IMR-90 (cell line): Measurements from ENCODE around the gene CEACAM21. TPM values are rescaled to one million over a fixed set of nuclear protein-coding genes. Genes with fewer than 3 reads are reported as not detected.

Experiments
- ATAC-seq: fragments of 200-7000 bp; cut with Tn5 transposase; 2 replicates; pipeline ENCODE4 v1.9.1; 2020; ENCODE audit warnings: low read depth, mild to moderate bottlenecking, moderate library complexity
- BruUV-seq: library from RNA; stranded (reverse); fragments of 400-500 nt; replicated peaks from 2 replicates; lab custom pipeline; 2021; lab: Mats Ljungman, UMichigan
- CTCF ChIA-PET: fragments of 300-600 bp; formaldehyde crosslinking; extraction: SDS; loops from one replicate; lab custom pipeline; 2021; ENCODE audit warnings: antibody characterized with exemption; lab: Yijun Ruan, JAX
- POLR2A ChIA-PET: fragments of 300-600 bp; sonication (Branson Sonifier 250); formaldehyde crosslinking; loops from one replicate; lab custom pipeline; 2022; ENCODE audit warnings: antibody characterized with exemption; ENCODE audit not compliant: unreplicated experiment; lab: Charles Lee
- DNase-seq: peaks from one replicate; pipeline ENCODE4 v3.0.0; 2013
- H2AFZ ChIP-seq: replicated peaks from 2 replicates; pipeline ENCODE3; 2013; ENCODE audit warnings: low read length, mild to moderate bottlenecking; ENCODE audit not compliant: poor library complexity
- H2AK5ac ChIP-seq: 2 replicates; pipeline ENCODE4 v1.6.1; 2013; ENCODE audit warnings: low read depth, low read length, inconsistent platforms
- H2AK9ac ChIP-seq: replicated peaks from 2 replicates; pipeline ENCODE3; 2013; ENCODE audit warnings: mild to moderate bottlenecking, low read depth, low read length, moderate library complexity; ENCODE audit not compliant: poor library complexity
- H2BK120ac ChIP-seq: 2 replicates; pipeline ENCODE4 v1.6.1; 2013; ENCODE audit warnings: low read depth, low read length, inconsistent platforms
- H2BK15ac ChIP-seq: 3 replicates; pipeline ENCODE4 v1.6.1; 2013; ENCODE audit warnings: low read depth, low read length, inconsistent platforms
- H2BK20ac ChIP-seq: 2 replicates; pipeline ENCODE4 v1.6.1; 2013; ENCODE audit warnings: low read depth, mild to moderate bottlenecking, inconsistent platforms, low read length, moderate library complexity
- H2BK5ac ChIP-seq: 2 replicates; pipeline ENCODE4 v1.6.1; 2013; ENCODE audit warnings: mild to moderate bottlenecking, low read depth, low read length, inconsistent platforms; ENCODE audit not compliant: poor library complexity, severe bottlenecking
- H3K14ac ChIP-seq: replicated peaks from 2 replicates; pipeline ENCODE4 v1.6.1; 2013; ENCODE audit warnings: low read depth, low read length, inconsistent platforms
- H3K18ac ChIP-seq: 2 replicates; pipeline ENCODE4 v1.6.1; 2013; ENCODE audit warnings: low read depth, low read length, control low read depth
- H3K23ac ChIP-seq: 2 replicates; pipeline ENCODE4 v1.6.1; 2013; ENCODE audit warnings: low read depth, low read length, inconsistent platforms
- H3K27ac ChIP-seq: 2 replicates; pipeline ENCODE4 v1.5.1; 2013; ENCODE audit warnings: mild to moderate bottlenecking, control low read depth, low read length; ENCODE audit not compliant: insufficient read depth
- H3K27me3 ChIP-seq: 2 replicates; pipeline ENCODE4 v1.6.1; 2013; ENCODE audit warnings: low read length; ENCODE audit not compliant: control insufficient read depth, insufficient read depth
- H3K36me3 ChIP-seq: 2 replicates; pipeline ENCODE4 v1.6.1; 2013; ENCODE audit warnings: low read length, mixed read lengths; ENCODE audit not compliant: control insufficient read depth, insufficient read depth
- H3K4ac ChIP-seq: 2 replicates; pipeline ENCODE4 v1.6.1; 2013; ENCODE audit warnings: low read depth, low read length, inconsistent platforms
- H3K4me1 ChIP-seq: 2 replicates; pipeline ENCODE4 v1.6.1; 2013; ENCODE audit warnings: low read length, mixed read lengths; ENCODE audit not compliant: control insufficient read depth, insufficient read depth
- H3K4me2 ChIP-seq: 2 replicates; pipeline ENCODE4 v1.6.1; 2013; ENCODE audit warnings: low read depth, mild to moderate bottlenecking, control low read depth, low read length, moderate library complexity
- H3K4me3 ChIP-seq: 2 replicates; pipeline ENCODE4 v1.5.1; 2013; ENCODE audit warnings: low read depth, mild to moderate bottlenecking, control low read depth, low read length, moderate library complexity; ENCODE audit not compliant: insufficient read depth
- H3K56ac ChIP-seq: 2 replicates; pipeline ENCODE4 v1.6.1; 2013; ENCODE audit warnings: low read length, inconsistent platforms; ENCODE audit not compliant: insufficient read depth; ENCODE audit errors: extremely low read depth
- H3K79me1 ChIP-seq, 2 experiments: 2 replicates each; pipeline ENCODE4 v1.6.1; 2013; ENCODE audit warnings: low read length in 2 of 2, inconsistent platforms in 1 of 2, low read depth in 1 of 2
- H3K9ac ChIP-seq: 2 replicates; pipeline ENCODE4 v1.6.1; 2013; ENCODE audit warnings: low read depth, low read length, control low read depth
- H3K9me1 ChIP-seq: 2 replicates; pipeline ENCODE4 v1.6.1; 2013; ENCODE audit warnings: low read length, inconsistent platforms; ENCODE audit not compliant: insufficient read depth
- H3K9me3 ChIP-seq: 2 replicates; pipeline ENCODE4 v1.6.1; 2013; ENCODE audit warnings: low read length; ENCODE audit not compliant: control insufficient read depth, insufficient read depth
- H4K20me1 ChIP-seq: 2 replicates; pipeline ENCODE4 v1.6.1; 2013; ENCODE audit warnings: low read length, inconsistent platforms; ENCODE audit not compliant: insufficient read depth
- H4K5ac ChIP-seq: 2 replicates; pipeline ENCODE4 v1.6.1; 2013; ENCODE audit warnings: mild to moderate bottlenecking, low read depth, low read length, control low read depth
- H4K8ac ChIP-seq, 2 experiments: 2 replicates each; pipeline ENCODE4 v1.6.1; 2013; ENCODE audit warnings: low read depth in 2 of 2, low read length in 2 of 2, control low read depth in 1 of 2, inconsistent platforms in 1 of 2
- H4K91ac ChIP-seq: 2 replicates; pipeline ENCODE4 v1.6.1; 2013; ENCODE audit warnings: low read depth, low read length, inconsistent platforms; ENCODE audit not compliant: insufficient read depth
- BHLHE40 ChIP-seq: fragments of 150-350 bp; IDR thresholded peaks from 2 replicates; pipeline ENCODE4 v1.6.1; 2016; ENCODE audit warnings: mild to moderate bottlenecking, low read depth, low read length
- CEBPB ChIP-seq: IDR thresholded peaks from 2 replicates; pipeline ENCODE4 v1.6.1; 2012; ENCODE audit warnings: low read depth, low read length, improper control_type of control experiment
- CHD1 ChIP-seq: IDR thresholded peaks from 2 replicates; pipeline ENCODE4 v1.6.1; 2012; ENCODE audit warnings: low read depth, low read length, improper control_type of control experiment
- ELK1 ChIP-seq: fragments of 150-350 bp; IDR thresholded peaks from 2 replicates; pipeline ENCODE4 v1.6.1; 2016; ENCODE audit warnings: low read depth, mild to moderate bottlenecking, low read length, moderate library complexity, borderline replicate concordance
- FOS ChIP-seq: fragments of 150-350 bp; IDR thresholded peaks from 2 replicates; pipeline ENCODE4 v1.6.1; 2016; ENCODE audit warnings: low read depth, low read length
- MAZ ChIP-seq: IDR thresholded peaks from 2 replicates; pipeline ENCODE4 v1.6.1; 2012; ENCODE audit warnings: low read depth, mild to moderate bottlenecking, low read length, improper control_type of control experiment, moderate library complexity, borderline replicate concordance
- MXI1 ChIP-seq: IDR thresholded peaks from 2 replicates; pipeline ENCODE4 v1.6.1; 2012; ENCODE audit warnings: low read depth, mild to moderate bottlenecking, low read length, moderate library complexity, borderline replicate concordance
- RAD21 ChIP-seq: IDR thresholded peaks from 2 replicates; pipeline ENCODE4 v1.6.1; 2012; ENCODE audit warnings: low read length, improper control_type of control experiment
- RCOR1 ChIP-seq: IDR thresholded peaks from 2 replicates; pipeline ENCODE4 v1.6.1; 2012; ENCODE audit warnings: mild to moderate bottlenecking, low read length, improper control_type of control experiment; ENCODE audit not compliant: insufficient replicate concordance
- WGBS, 2 experiments: methylation state at CpG; one replicate each; pipeline versions ENCODE4 v1.1.5 to v1.1.7; 2013; ENCODE audit warnings: missing lambda C conversion rate in 2 of 2; ENCODE audit not compliant: insufficient read length in 1 of 2; ENCODE audit errors: extremely low coverage in 2 of 2; 5-methylcytosine and 5-hydroxymethylcytosine counted together
- dilution Hi-C: fragments of 300-500 bp; cut with HindIII; formaldehyde crosslinking; loops from one replicate; pipeline ENCODE4 v1.14.3; 2018; ENCODE audit warnings: low sequenced_read_pairs; ENCODE audit not compliant: unreplicated experiment
- in situ Hi-C: fragments of 300-500 bp; cut with MboI; formaldehyde crosslinking; loops from 3 replicates; pipeline ENCODE4 v1.14.3; 2019; ENCODE audit warnings: low sequenced_read_pairs, inconsistent platforms, mixed read lengths
- intact Hi-C: fragments of 100-400 bp; cut with micrococcal nuclease; formaldehyde crosslinking; loops from 2 replicates; pipeline ENCODE4 v1.10.0; 2022
- polyA plus RNA-seq, 3 experiments: library from polyadenylated mRNA; depleted of rRNA; stranded (reverse); fragments of >200 nt; gene quantifications; 2 replicates each; pipeline ENCODE4 v1.2.3, GENCODE V29; 2012; ENCODE audit warnings: low replicate concordance in 1 of 3
- total RNA-seq: library from RNA; depleted of rRNA; stranded (reverse); fragments of >200 nt; gene quantifications from 2 replicates; pipeline ENCODE4 v1.2.3, GENCODE V29; 2012

Gene CEACAM21
- total and polyA plus RNA-seq, 2 of the 4 experiments (the other 2 are of a cell fraction), result not detected

DNA sequence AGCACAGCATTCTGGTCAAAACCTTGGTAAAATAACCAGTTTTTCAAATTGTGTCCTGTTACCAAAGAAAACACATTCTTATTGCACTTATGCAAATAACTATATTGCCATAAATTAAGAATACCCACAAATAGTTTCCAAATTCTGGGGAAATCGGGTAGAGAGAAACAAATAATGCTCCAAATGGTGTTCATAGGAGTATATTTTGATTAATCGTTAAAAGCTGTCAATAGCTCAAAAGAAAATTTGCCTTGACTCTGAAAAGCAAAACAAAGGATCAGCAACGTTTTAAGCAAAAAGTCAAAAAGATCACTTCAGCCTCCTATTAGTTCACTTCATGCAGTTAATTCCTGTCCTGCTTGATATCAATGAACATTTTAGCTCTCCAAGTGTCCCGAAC lies 22.2 kb upstream of the CEACAM21 start:
- H4K91ac ChIP-seq, result no peak overlapping the region
- intact Hi-C loops, result no loop called here
- dilution Hi-C loops, result no loop called here
- no peak for ATAC-seq
- H3K9ac ChIP-seq, result no peak overlapping the region
- H3K4me2 ChIP-seq, result no peak overlapping the region
- H2BK15ac ChIP-seq, result no peak overlapping the region
- no peaks in the 10 kb centered on the region for H4K20me1 ChIP-seq
- H2AK9ac ChIP-seq, result no peak overlapping the region
- H3K56ac ChIP-seq, result no peak overlapping the region
- ChIA-PET CTCF (interaction anchor here (1.1 kb wide), 1 partner anchor 17 kb away, joined by 3 read pairs; no protein-coding TSS in a partner anchor), POLR2A (no interaction called here)
- no peak overlapping the region for H3K18ac ChIP-seq
- H3K14ac ChIP-seq, result no peak overlapping the region
- H3K9me1 ChIP-seq, result no peaks in the 10 kb centered on the region
- no TSS peak for BruUV-seq
- no peak overlapping the region for H3K23ac ChIP-seq
- H2BK20ac ChIP-seq, result no peak overlapping the region
- TF ChIP-seq RAD21, result no peak
- TF ChIP-seq MXI1, result no peak
- no peak for TF ChIP-seq CHD1
- no peak for TF ChIP-seq RCOR1
- no peak for TF ChIP-seq MAZ
- TF ChIP-seq CEBPB, result no peak
- no peak for TF ChIP-seq BHLHE40
- no peak for TF ChIP-seq ELK1
- no peak for TF ChIP-seq FOS
- H4K8ac ChIP-seq, result no peak overlapping the region
- H2AFZ ChIP-seq, result no peak overlapping the region
- in situ Hi-C loops, result no loop called here
- H3K27me3 ChIP-seq, result peaks cover 13% of the 10 kb centered on the region
- no peak overlapping the region for H2BK120ac ChIP-seq
- no peaks in the 10 kb centered on the region for H3K36me3 ChIP-seq
- H3K4me1 ChIP-seq, result no peaks in the 10 kb centered on the region
- no peak overlapping the region for H2AK5ac ChIP-seq
- H4K5ac ChIP-seq, result no peak overlapping the region
- no peak overlapping the region for H2BK5ac ChIP-seq
- no peak for DNase-seq
- H3K4me3 ChIP-seq, result no peak overlapping the region
- WGBS, 2 experiments, result 0% methylated on average over 1 of the region's 4 CpGs; no CpG with 5 or more reads in 1 of the 2 experiments
- no peak overlapping the region for H3K27ac ChIP-seq
- H3K79me1 ChIP-seq, result no peaks in the 10 kb centered on the region
- no peak overlapping the region for H3K4ac ChIP-seq
- H3K9me3 ChIP-seq, result no peaks in the 10 kb centered on the region
